ENCODE data around the gene CREB5.

- TF ChIP-seq CTCF (IDR thresholded peaks at IDR 0.05), result no peak
- TF ChIP-seq POLR2A (IDR thresholded peaks at IDR 0.05; ENCODE audit: low read depth), result no peak
- TF ChIP-seq EP300 (IDR thresholded peaks at IDR 0.05), result no peak
These were observed 420.4 kb downstream of the CREB5 start for GRCh38 chr7:28832669-28833068.

Data from esophagus muscularis mucosa (tissue), 4 donors.